HG03135 (cell line): Measurements from ENCODE around the gene CLTB.
"Not testable (repeated sequence)": the region's sequence is repeated elsewhere in the genome, so short reads cannot be mapped to it uniquely, and the experiment has no call there.

Experiments used
- ATAC-seq: cut with Tn5 transposase; IDR thresholded peaks from one replicate; pipeline ENCODE4 v1.9.1; 2021; ENCODE audit warnings: mild to moderate bottlenecking, moderate library complexity; ENCODE audit not compliant: unreplicated experiment

Gene CLTB

GRCh38 chr5:176415952-176416924 is at the start of gene CLTB:
TSS of gene CLTB (minus strand) at chr5:176416539. CDS start at chr5:176416363, 176 bp downstream.
- peak; percentile 82 for ATAC-seq

- no peak for ATAC-seq
Measured at GRCh38 chr5:176463113-176463764, 46.9 kb upstream of the CLTB start.

- no peak for ATAC-seq
Measured at GRCh38 chr5:176461349-176461748, 45.0 kb upstream of the CLTB start.

GRCh38 chr5:176458904-176459561 is 42.7 kb upstream of the CLTB start:
- no peak for ATAC-seq

GRCh38 chr5:176454724-176455394 is 38.5 kb upstream of the CLTB start:
- no peak for ATAC-seq

GRCh38 chr5:176450077-176450476 is 33.7 kb upstream of the CLTB start:
- ATAC-seq, result no peak

GRCh38 chr5:176447978-176448608 is 31.8 kb upstream of the CLTB start, which contains the start of gene FAF2:
TSS of gene FAF2 (plus strand) at chr5:176448385. CDS start at chr5:176448408, 23 bp downstream.
- peak; percentile 94 for ATAC-seq

GRCh38 chr5:176447591-176447977 is 31.2 kb upstream of the CLTB start:
- peak; percentile 32 for ATAC-seq

- no peak for ATAC-seq
Measured at GRCh38 chr5:176446884-176447590, 30.7 kb upstream of the CLTB start.

GRCh38 chr5:176446028-176446665 is 29.8 kb upstream of the CLTB start:
- ATAC-seq, result no peak

GRCh38 chr5:176444742-176445141 is 28.4 kb upstream of the CLTB start:
- ATAC-seq, result no peak

GRCh38 chr5:176442911-176443310 is 26.6 kb upstream of the CLTB start:
- ATAC-seq, result not testable (repeated sequence)

GRCh38 chr5:176441921-176442323 is 25.6 kb upstream of the CLTB start:
- no peak for ATAC-seq

- no peak for ATAC-seq
Measured at GRCh38 chr5:176440927-176441706, 24.8 kb upstream of the CLTB start.

GRCh38 chr5:176438959-176439757 is 22.8 kb upstream of the CLTB start:
- ATAC-seq, result no peak

- no peak for ATAC-seq
Measured at GRCh38 chr5:176436656-176437055, 20.3 kb upstream of the CLTB start.

GRCh38 chr5:176432707-176433106 is 16.4 kb upstream of the CLTB start:
- no peak for ATAC-seq

GRCh38 chr5:176429972-176430371 is 13.6 kb upstream of the CLTB start:
- no peak for ATAC-seq
